ENCODE results near the gene POU2F3.

POU2F3 gene

GRCh38 chr11:120212259-120212878, 27.6 kb upstream of the POU2F3 start:
- Histone ChIP-seq H3K27me3 (peaks cover 0 to 4% of the 10 kb centered on the region in 2 donors), H3K36me3 (no peaks in the 10 kb centered on the region), H3K4me1 (peaks cover 0 to 24% (median 14%) of the 10 kb centered on the region in 4 donors), H3K27ac (no peak overlapping the region), H3K4me3 (peak overlapping the region; percentile 56 to 77), H3K9me3 (no peaks in the 10 kb centered on the region)
- no peak for TF ChIP-seq CTCF (IDR thresholded peaks at IDR 0.05)
- DNase-seq: no peak
- intact Hi-C loops (cut with DNase I; ENCODE audit: low total_unique reads): no loop called here

GRCh38 chr11:120212926-120213325, 27.0 kb upstream of the POU2F3 start:
- TF ChIP-seq CTCF (IDR thresholded peaks at IDR 0.05): no peak
- no peak for DNase-seq
- peaks cover 0 to 28% (median 19%) of the 10 kb centered on the region in 4 donors for H3K4me1 ChIP-seq
- H3K36me3 ChIP-seq: no peaks in the 10 kb centered on the region
- peak overlapping the region in 1 of 2 donors; percentile 77 for H3K4me3 ChIP-seq
- intact Hi-C loops (cut with DNase I; ENCODE audit: low total_unique reads): no loop called here
- peaks cover 0 to 4% of the 10 kb centered on the region in 2 donors for H3K27me3 ChIP-seq
- no peaks in the 10 kb centered on the region for H3K9me3 ChIP-seq
- H3K27ac ChIP-seq: no peak overlapping the region

GRCh38 chr11:120214581-120214980, 25.4 kb upstream of the POU2F3 start:
- Histone ChIP-seq H3K27me3 (no peaks in the 10 kb centered on the region), H3K4me1 (peaks cover 0 to 42% (median 28%) of the 10 kb centered on the region in 4 donors), H3K4me3 (no peak overlapping the region), H3K27ac (no peak overlapping the region), H3K9me3 (no peaks in the 10 kb centered on the region), H3K36me3 (no peaks in the 10 kb centered on the region)
- no peak for DNase-seq
- no peak for TF ChIP-seq CTCF (IDR thresholded peaks at IDR 0.05)
- intact Hi-C loops (cut with DNase I; ENCODE audit: low total_unique reads): no loop called here

GRCh38 chr11:120215634-120216033, 24.3 kb upstream of the POU2F3 start:
- intact Hi-C loops (cut with DNase I; ENCODE audit: low total_unique reads): no loop called here
- DNase-seq: peak in 1 of 2 donors; percentile 61
- peaks cover 0 to 32% (median 20%) of the 10 kb centered on the region in 4 donors for H3K4me1 ChIP-seq

GRCh38 chr11:120216426-120217102, 23.4 kb upstream of the POU2F3 start:
- no peak for TF ChIP-seq CTCF (IDR thresholded peaks at IDR 0.05)
- no peak for DNase-seq
- H3K4me3 ChIP-seq: no peak overlapping the region
- H3K27me3 ChIP-seq: no peaks in the 10 kb centered on the region
- H3K36me3 ChIP-seq: no peaks in the 10 kb centered on the region
- H3K9me3 ChIP-seq: no peaks in the 10 kb centered on the region
- no peak overlapping the region for H3K27ac ChIP-seq
- intact Hi-C loops (cut with DNase I; ENCODE audit: low total_unique reads): no loop called here
- H3K4me1 ChIP-seq: peaks cover 0 to 26% (median 18%) of the 10 kb centered on the region in 4 donors

More at GRCh38 chr11:120215634-120216033, 24.3 kb upstream of the POU2F3 start:
- Histone ChIP-seq H3K9me3 (no peaks in the 10 kb centered on the region), H3K4me3 (no peak overlapping the region), H3K27ac (no peak overlapping the region), H3K27me3 (no peaks in the 10 kb centered on the region), H3K36me3 (no peaks in the 10 kb centered on the region)
- TF ChIP-seq CTCF (IDR thresholded peaks at IDR 0.05): no peak

Measured in tibial artery (tissue), 4 donors.